Ectodermal cell (in vitro differentiated cells): Measurements from ENCODE around the gene DIP2B.

Experiments
- H3K27ac ChIP-seq: 2 replicates; pipeline ENCODE4 v1.7.0; 2013; ENCODE audit warnings: mild to moderate bottlenecking, low read depth, low read length; ENCODE audit not compliant: insufficient read depth, poor library complexity, severe bottlenecking
- H3K27me3 ChIP-seq: 2 replicates; pipeline ENCODE4 v1.7.0; 2013; ENCODE audit warnings: mild to moderate bottlenecking, low read length; ENCODE audit not compliant: insufficient read depth, control insufficient read depth, poor library complexity, severe bottlenecking
- H3K36me3 ChIP-seq: one replicate; pipeline ENCODE4 v1.7.0; 2013; ENCODE audit warnings: low read length; ENCODE audit not compliant: control insufficient read depth, insufficient read depth
- H3K4me1 ChIP-seq: one replicate; pipeline ENCODE4 v1.7.0; 2013; ENCODE audit warnings: low read length; ENCODE audit not compliant: control insufficient read depth, insufficient read depth
- H3K4me3 ChIP-seq: 2 replicates; pipeline ENCODE4 v1.7.0; 2013; ENCODE audit warnings: low read depth, low read length, control low read depth; ENCODE audit not compliant: insufficient read depth
- H3K9me3 ChIP-seq: 2 replicates; pipeline ENCODE4 v1.7.0; 2013; ENCODE audit warnings: mild to moderate bottlenecking, low read length, moderate library complexity; ENCODE audit not compliant: control insufficient read depth
- WGBS, 2 experiments: methylation state at CpG; one replicate each; pipeline ENCODE4 v1.1.7; 2013; ENCODE audit warnings: missing lambda C conversion rate in 2 of 2; 5-methylcytosine and 5-hydroxymethylcytosine counted together

DIP2B gene

DNA sequence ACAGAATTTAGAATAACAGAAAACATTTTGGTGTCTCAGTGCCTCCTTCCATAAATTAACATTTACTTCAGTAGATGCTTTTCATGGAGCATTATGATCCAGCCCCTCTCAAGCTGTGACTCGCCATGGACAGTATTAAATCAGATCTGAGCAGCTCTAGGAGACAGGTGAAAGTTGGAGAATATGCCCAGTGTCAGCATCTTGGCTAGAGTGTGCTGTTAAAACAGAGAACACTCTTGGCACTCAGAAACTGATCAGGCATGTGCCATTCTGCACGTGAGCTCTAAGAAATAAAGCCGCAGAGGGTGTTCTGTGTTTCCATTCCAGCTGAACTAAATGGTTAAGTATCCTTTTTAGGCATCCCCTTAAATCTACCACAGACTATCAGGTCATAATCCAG, 68.0 kb downstream of the DIP2B start:
- no peaks in the 10 kb centered on the region for H3K27me3 ChIP-seq
- no peaks in the 10 kb centered on the region for H3K9me3 ChIP-seq
- H3K4me1 ChIP-seq = peaks cover 16% of the 10 kb centered on the region
- no peaks in the 10 kb centered on the region for H3K36me3 ChIP-seq
- H3K4me3 ChIP-seq = no peak overlapping the region
- 89% methylated on average over 3 of the region's 3 CpGs for WGBS, 2 experiments
- H3K27ac ChIP-seq = no peak overlapping the region

DNA sequence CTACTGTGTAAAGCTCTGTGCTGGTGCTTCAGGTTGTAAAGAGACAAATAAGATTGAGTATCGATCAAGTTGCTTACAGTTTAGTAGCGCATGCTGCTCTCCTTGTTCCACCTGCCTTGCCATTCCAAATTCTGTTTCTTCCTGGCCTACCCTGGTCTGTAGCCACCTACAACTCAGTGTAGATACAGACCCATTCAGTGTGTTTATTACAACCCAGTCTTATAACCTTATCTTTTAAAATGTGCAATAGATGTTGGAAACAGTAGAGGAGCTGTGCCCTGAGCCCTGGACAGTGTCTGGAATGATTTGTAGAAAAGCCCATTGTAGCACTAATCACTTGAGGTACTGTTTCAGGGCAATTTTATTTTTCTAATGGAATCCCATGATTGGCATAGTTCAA, 68.5 kb downstream of the DIP2B start:
- Histone ChIP-seq H3K36me3 (no peaks in the 10 kb centered on the region), H3K4me1 (peaks cover 12% of the 10 kb centered on the region), H3K9me3 (no peaks in the 10 kb centered on the region), H3K27me3 (no peaks in the 10 kb centered on the region), H3K27ac (no peak overlapping the region), H3K4me3 (no peak overlapping the region)
- 97 to 98% methylated on average over 2 of the region's 2 CpGs for WGBS, 2 experiments

DNA sequence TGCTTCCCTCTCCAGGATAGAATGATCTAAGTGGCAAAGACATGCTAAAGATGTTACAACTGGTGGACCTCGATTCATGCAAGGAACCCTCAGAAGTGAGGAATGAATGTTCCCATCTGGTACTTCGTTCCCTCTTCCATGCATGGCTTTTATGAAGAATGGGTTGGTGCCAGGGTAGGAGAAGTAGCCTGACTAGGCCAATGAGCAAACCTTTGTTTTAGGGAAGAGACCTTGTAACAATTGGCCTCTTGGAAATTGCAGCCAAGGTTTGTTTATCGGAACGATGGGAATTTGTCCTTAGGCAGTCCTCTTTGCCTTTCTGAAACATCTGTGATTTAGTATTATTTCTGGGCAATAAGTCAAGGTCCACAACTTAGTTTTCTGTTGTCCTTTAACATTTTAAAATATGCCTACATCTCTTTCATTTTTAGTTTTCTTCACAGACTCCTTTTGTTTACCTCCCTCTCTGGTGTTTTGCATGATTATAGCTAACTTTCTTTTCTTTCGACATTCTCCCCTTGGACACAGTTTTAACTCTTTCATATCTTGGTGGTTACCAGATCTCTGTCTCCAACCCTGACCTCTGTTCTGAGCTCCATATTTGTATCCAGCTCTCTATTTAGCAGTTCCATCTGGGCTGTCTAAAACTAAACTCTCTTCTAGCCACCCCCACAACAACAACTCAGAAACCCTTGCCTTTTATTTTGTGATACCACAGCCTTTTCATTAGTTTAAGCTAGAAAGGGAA, 70.0 kb downstream of the DIP2B start:
- no peak overlapping the region for H3K4me3 ChIP-seq
- no peaks in the 10 kb centered on the region for H3K27me3 ChIP-seq
- peaks cover 11% of the 10 kb centered on the region for H3K4me1 ChIP-seq
- H3K9me3 ChIP-seq = no peaks in the 10 kb centered on the region
- no peak overlapping the region for H3K27ac ChIP-seq
- H3K36me3 ChIP-seq = no peaks in the 10 kb centered on the region
- 63% methylated on average over 5 of the region's 5 CpGs for WGBS, 2 experiments

DNA sequence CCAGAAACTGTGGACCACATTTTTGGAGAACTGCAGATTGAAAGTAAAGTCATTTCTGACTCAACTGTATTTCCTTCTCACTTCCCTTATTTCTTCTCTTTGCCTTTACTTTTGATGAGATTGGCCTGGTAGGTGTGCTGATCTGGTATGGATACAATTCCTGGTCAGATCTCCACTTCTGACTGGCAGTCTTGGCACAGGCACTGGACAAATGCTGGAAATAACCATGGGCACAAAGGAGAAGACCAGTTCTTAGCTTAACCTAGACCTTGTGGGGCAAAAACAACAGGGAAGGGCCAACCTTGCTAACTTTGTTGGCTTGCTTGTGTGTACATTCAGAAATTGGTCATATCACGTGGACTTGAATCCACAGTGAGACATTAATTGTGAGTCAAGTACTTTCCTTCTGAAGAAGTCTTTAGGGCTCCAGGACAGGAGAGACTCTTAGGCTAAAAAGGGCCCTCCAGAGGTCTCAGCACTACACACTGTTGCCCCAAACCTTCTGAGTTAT, 75.0 kb downstream of the DIP2B start:
- Histone ChIP-seq H3K27me3 (no peaks in the 10 kb centered on the region), H3K9me3 (no peaks in the 10 kb centered on the region), H3K36me3 (no peaks in the 10 kb centered on the region), H3K27ac (no peak overlapping the region), H3K4me3 (no peak overlapping the region), H3K4me1 (peaks cover 7% of the 10 kb centered on the region)
- WGBS, 2 experiments = 93% methylated on average over 1 of the region's 1 CpG

DNA sequence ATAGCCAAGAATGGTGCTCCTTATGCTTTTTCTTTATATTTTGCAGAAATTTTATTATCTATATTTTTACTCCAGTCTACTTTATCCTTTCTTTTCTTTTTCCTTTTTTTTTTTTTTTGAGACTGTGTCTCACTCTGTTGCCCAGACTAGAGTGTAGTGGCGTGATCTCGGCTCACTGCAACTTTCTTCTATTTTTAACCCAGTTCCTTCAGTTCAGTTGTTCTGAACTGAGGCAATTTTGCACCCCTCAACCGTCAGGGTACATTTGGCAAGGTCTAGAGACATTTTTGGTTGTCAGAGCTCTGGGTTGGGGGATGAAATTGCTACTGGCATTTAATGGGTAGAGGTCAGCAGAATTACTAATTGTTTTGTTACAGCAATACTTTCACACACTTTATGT, 75.7 kb downstream of the DIP2B start:
- Histone ChIP-seq H3K4me3 (no peak overlapping the region), H3K36me3 (no peaks in the 10 kb centered on the region), H3K4me1 (peaks cover 7% of the 10 kb centered on the region), H3K27me3 (no peaks in the 10 kb centered on the region), H3K9me3 (no peaks in the 10 kb centered on the region), H3K27ac (no peak overlapping the region)
- WGBS, 2 experiments = 83 to 89% methylated on average over 3 of the region's 3 CpGs

DNA sequence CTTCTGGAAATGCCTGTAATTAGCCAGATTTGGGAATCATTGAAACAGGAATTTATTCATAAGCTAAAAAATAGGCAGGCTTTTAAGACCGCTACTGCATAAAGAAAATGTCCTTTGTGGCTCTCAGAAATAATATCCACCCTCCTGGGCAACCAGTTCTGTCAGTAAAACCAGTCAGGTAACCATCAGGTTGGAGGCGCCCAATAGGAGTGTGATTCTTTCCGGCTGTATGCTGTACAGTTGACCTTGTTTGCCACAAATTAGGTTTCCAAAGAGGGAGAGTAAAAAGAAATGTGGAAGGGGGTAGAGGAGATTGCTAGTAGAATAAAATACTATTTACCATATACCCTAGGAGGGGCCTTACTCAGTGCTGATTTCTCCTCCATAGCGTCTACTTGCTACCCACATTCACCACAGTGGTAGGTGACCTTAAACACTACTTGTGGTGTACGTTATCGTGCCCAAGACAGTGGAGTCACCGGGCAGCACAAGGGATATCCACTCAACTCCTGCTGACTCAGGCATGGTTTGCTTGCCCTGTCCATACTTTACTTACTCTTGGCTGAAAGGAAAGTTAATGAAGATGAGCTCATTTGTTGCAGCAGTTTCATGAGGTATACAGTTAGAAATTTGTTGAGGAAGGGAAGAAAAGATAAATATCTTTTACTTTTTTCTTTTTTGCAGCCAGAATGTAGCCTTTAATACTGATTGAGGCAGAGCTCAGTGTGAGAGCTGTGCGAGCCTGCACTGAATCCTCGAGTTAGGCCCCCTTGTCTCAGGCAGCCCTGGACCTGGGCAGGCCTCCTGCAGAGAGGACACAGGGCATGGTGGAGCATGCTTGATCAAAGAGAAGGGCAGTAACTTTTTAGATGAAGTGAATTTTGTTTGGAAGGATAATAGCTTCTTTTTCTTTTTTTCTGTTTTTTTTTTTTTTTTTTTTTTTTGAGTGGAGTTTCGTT, 76.7 kb downstream of the DIP2B start:
- Histone ChIP-seq H3K4me3 (no peak overlapping the region), H3K27ac (no peak overlapping the region), H3K9me3 (no peaks in the 10 kb centered on the region), H3K27me3 (no peaks in the 10 kb centered on the region), H3K36me3 (no peaks in the 10 kb centered on the region), H3K4me1 (peaks cover 7% of the 10 kb centered on the region)
- WGBS, 2 experiments = 81 to 84% methylated on average over 10 of the region's 10 CpGs

DNA sequence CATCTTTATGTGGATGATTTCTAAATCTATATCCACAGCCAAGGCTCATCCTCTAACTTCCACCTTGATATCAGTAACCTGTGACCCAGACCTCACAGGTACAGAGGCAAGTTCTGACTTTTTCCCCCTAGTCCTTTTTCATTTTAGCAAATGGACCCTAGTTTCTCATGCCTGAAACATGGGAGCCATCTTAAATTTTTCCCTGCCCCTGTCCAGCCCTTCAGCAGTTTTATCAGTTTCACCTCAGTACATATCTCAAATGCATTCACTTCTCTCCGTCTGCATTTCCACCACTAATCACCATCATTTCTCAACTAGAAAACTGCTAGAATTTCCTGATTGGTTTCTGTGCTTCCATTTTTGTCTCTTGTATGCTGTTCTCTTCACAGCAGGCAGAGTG, 79.3 kb downstream of the DIP2B start:
- no peak overlapping the region for H3K4me3 ChIP-seq
- 91 to 96% methylated on average over 1 of the region's 1 CpG for WGBS, 2 experiments
- no peaks in the 10 kb centered on the region for H3K9me3 ChIP-seq
- peaks cover 7% of the 10 kb centered on the region for H3K4me1 ChIP-seq
- H3K27me3 ChIP-seq = no peaks in the 10 kb centered on the region
- no peaks in the 10 kb centered on the region for H3K36me3 ChIP-seq
- H3K27ac ChIP-seq = no peak overlapping the region

DNA sequence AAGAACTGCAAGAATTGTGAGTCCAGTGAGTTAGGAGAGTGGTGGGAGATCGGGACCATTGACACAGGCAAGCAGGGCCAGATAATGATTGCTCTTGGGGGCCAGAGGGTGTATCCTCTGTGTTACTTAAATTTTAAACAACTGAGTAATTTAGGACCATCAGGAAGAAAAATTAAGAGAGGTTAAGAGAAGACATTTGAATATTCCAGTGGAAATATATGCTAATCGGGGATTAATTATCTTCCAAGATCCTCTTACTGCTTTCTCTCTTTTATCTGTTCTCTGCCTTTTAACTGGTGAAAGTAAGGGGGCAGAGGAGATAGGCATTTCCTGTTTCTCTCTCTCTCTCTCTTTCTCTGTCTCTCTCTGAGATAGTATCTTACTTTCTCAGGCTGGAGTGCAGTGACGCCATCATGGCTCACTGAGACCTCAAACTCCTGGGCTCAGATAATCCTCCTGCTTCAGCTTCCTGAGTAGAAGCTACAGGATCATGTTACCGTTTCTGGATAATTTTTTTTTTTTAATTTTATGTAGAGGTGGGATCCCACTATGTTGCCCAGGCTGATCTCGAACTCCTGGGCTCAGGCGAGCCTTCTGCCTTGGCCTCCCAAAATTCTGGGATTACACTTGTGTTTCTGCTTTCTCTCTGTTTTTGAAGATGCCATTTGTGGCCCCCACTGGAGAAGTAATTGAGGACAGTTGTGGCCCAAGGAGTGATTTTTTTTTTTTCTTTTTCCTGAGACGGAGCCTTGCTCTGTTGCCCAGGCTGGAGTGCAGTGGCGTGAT, 85.1 kb downstream of the DIP2B start:
- Histone ChIP-seq H3K27me3 (no peaks in the 10 kb centered on the region), H3K4me1 (no peaks in the 10 kb centered on the region), H3K36me3 (no peaks in the 10 kb centered on the region), H3K27ac (no peak overlapping the region), H3K9me3 (no peaks in the 10 kb centered on the region), H3K4me3 (no peak overlapping the region)
- WGBS, 2 experiments = 91 to 94% methylated on average over 7 to 8 of the region's 8 CpGs

DNA sequence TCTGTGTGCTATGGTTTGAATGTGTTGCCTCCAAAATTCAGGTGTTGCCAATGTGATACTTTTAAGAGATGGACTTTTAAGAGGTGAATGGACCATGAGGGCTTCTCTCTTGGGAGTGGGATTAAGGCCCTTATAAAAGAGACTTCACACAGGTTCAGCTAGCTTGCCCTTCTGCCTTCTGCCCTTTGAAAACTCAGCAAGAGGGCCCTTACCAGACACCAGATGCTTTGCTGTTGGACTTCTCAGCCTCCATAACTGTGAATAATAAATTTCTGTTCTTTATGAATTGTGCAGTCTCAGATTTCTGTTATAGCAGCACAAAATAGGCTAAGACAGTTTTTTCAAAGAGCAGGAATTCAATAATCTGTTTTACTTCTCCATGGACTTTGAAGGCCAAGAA, 86.1 kb downstream of the DIP2B start:
- H3K4me1 ChIP-seq = no peaks in the 10 kb centered on the region
- no peak overlapping the region for H3K4me3 ChIP-seq
- no peaks in the 10 kb centered on the region for H3K36me3 ChIP-seq
- no peaks in the 10 kb centered on the region for H3K27me3 ChIP-seq
- H3K9me3 ChIP-seq = no peaks in the 10 kb centered on the region
- H3K27ac ChIP-seq = no peak overlapping the region

DNA sequence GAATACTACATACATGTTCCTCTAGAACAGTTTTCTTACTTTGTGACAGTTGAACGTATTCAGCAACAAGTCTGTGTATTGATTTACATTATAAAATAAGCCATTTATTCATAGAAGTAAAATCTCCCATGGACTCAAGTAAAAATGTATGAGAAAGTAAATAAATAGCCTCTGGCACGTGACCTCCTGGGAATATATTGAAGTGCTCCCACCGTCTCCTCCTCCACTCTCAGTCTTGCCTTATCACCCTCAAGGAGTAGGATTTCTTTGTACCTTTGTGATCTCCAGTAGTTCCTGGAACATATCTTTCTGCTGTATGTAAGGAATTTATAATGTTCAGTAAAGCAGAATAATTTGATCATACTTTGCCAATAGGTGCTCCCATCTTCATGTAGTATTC, 90.9 kb downstream of the DIP2B start:
- Histone ChIP-seq H3K27ac (no peak overlapping the region), H3K4me1 (peaks cover 6% of the 10 kb centered on the region), H3K9me3 (no peaks in the 10 kb centered on the region), H3K36me3 (no peaks in the 10 kb centered on the region), H3K4me3 (no peak overlapping the region), H3K27me3 (no peaks in the 10 kb centered on the region)
- WGBS, 2 experiments = 86 to 93% methylated on average over 2 of the region's 3 CpGs
